Activated CD4-positive, alpha-beta T cell treated with anti-CD3 and anti-CD28 coated beads for 1 hour (primary cell): ENCODE data around the gene MAGI1.
"Not testable (repeated sequence)": the region's sequence is repeated elsewhere in the genome, so short reads cannot be mapped to it uniquely, and the experiment has no call there.

Source experiments
- DNase-seq: peaks from one replicate; pipeline ENCODE4 v3.0.0-alpha.2; 2020

MAGI1 gene

GRCh38 chr3:65902304-65902793 is 136.4 kb downstream of the MAGI1 start:
- no peak for DNase-seq

- no peak for DNase-seq
Observed at GRCh38 chr3:65901226-65901625, 137.5 kb downstream of the MAGI1 start.

GRCh38 chr3:65899226-65899625 is 139.5 kb downstream of the MAGI1 start:
- no peak for DNase-seq

- DNase-seq, result no peak
Observed at GRCh38 chr3:65897766-65898165, 141.0 kb downstream of the MAGI1 start.

DNA sequence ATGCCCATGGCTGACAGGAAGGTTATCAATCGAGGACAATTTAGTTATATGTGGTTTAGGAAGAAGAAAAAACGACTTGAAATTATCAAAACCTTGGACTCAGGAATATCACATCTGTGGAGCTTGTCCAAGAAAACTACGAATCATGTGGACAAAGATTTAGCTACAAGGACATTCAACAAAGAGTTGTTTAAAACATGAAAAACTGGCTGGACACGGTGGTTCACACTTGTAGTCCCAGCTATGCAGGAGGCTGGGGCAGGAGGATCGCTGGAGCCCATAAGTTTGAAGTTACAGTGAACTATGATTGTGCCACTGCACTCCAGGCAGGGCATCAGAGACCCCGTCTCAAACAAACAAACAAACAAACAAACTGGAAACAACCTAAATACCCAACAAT is 142.4 kb downstream of the MAGI1 start:
- DNase-seq, result no peak

- DNase-seq, result no peak
Observed at GRCh38 chr3:65894679-65895453, 143.9 kb downstream of the MAGI1 start.

DNA sequence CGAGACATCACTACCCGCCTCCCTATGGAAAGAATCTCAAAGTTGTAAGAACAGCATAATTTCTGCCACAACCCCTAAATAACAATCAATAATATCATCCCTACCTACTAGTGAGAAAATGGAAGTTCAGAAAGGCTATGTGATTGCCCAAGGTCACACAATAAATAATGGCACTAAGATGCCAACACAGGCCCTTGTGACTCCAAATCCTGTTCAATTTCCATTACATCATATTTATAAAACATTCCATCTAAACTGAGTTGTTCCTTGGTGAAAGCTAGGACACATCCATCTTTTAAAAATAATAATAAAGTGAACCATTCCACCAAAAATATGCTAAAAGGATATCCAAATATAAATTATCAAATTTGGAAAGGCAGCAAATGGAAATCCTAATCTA is 144.6 kb downstream of the MAGI1 start:
- no peak for DNase-seq

- DNase-seq, result no peak
Observed at GRCh38 chr3:65893631-65894030, 145.1 kb downstream of the MAGI1 start.

- DNase-seq, result not testable (repeated sequence)
Observed at GRCh38 chr3:65891477-65891876, 147.2 kb downstream of the MAGI1 start.

GRCh38 chr3:65890328-65890727 is 148.4 kb downstream of the MAGI1 start:
- DNase-seq, result no peak

DNA sequence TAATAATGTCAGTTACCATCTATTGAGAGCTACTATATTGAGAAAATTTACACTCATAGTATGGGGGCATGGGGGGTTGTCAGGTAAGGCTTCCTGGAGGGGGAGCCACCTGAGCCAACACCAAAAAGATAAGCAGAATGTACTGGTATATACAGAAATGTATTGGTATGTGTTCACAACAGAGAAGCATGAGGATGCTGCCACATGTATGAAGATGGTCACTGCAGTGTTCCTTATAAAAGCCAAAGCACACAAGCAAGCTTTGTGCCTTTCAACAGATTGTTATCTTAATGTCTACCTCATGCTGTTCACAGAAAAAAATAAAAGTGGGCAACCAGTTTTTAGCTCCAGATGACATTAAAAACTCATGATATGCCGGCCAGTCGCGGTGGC is 149.0 kb downstream of the MAGI1 start:
- no peak for DNase-seq

DNA sequence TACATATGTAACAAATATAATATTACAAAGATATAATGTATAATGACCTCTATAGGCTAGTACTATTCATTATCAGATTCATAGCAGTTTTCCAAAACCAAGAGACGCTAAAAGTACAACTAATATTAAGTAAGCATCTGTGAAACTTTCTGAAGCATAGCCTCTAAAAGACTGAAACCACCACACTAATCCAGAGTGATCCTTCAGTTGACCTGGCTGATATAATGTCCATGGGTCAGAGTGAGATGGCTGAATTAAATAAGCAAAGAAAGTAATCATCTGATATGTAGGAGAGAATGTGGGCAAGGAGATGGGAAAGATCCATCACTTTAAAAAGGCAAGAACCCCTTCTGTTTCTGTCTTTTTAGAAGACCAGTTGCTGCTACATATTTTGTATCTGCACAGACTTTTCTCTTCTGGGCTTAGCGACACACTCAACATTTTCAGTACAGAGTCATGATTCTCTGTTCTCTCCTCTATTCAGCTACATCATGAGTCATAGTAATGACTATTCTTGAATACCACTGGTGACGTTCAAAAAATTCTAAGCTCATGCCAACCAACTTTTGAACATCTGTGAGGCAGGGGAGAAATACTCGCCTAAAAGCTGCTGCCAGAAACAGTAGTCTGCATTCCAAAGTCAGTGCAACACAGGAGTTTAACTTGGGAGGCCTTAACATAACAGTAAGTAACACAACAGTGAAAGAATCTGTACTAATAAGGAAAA is 149.6 kb downstream of the MAGI1 start:
- no peak for DNase-seq

DNA sequence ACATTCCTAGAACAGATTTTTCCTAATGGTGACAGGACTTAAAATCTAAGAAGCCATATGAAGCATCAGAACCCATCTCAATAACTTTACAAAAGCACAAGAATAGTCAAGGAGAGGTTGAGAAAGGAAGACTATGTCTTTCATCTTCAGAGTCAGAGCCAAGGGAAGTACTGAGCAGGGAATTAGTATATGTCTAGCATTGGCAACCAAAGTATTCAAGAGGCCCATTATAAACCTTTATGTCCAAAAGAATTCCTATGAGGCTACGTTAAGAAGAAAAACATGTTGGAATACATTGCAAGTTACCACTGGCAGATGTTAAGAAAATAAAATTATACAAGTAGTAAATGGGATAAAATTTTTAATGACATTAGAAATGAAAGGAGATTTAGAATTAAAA is 150.5 kb downstream of the MAGI1 start:
- DNase-seq, result no peak

DNA sequence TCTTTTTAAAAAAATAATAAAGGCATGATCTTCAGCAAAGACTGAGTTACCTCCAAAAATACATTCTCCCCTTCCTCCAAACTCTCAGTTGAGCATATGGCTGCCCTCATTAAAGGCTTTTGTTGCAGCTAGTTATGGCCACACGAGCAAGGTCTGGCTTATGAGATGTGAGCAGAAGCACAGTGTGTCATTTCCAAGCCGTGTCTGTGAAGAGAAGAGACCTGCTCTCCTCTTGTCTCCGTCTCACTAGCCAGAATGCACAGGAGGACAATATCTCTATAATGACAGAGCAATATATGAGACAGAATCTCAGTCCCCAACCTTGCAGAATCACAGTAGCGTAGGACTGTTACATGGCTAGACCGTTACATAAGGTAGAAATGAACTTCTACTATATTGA is 152.3 kb downstream of the MAGI1 start:
- DNase-seq, result no peak

DNA sequence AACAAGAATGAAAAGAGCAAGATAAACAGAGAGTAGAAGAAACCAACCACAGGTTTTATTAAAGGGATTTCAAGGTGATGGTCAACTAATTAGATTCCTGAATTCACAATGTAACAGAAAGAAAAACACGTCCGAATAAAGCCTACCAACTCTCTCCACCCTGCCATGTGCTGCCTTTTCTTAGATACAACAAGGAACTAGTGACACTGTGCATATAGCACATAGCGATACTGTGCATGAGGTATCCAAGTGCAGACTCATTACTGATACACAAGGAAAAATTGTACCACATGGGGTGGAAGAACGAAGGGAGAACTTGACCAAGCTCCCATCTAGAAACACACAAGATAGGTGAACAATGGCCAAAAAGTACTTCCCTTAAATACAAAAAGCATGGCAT is 154.6 kb downstream of the MAGI1 start:
- DNase-seq, result no peak

DNA sequence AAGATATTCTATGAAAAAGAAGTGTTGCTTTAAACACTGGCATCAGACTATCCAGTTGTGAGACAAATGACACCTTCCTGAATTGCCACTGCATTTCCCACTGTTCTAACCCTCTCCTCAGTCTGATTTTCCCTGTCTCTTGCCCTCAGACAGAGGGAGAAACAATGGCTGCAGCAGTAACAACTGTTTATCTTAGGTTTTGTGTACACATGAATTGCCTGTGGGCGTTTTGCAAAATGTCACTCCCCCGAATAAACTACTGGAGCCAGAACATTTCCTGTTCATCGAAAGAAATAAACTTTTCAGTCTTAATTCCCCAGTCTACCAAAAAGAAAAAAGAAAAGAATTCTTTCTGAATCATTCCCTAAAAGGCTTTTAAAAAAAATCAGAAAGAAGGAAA is 155.1 kb downstream of the MAGI1 start:
- DNase-seq, result no peak

GRCh38 chr3:65880350-65880749 is 158.4 kb downstream of the MAGI1 start:
- no peak for DNase-seq

DNA sequence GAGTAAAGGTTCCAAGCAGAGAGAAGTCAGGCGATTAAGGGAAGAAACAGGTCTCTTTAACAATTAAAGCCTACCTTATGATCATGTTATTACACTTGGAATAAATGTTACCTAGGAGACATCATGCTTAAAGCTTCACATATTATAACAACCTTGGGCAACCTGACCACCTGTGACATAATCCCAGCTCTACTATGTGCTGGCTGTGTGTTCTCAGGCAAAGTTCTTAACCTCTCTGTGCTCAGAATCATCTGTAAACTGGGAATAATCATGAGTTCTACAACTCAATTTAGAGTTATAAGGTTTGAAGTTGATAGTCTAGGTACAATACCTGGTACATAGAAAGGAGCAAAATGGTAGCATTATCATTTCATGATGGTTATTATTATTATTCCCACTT is 159.3 kb downstream of the MAGI1 start:
- no peak for DNase-seq

DNA sequence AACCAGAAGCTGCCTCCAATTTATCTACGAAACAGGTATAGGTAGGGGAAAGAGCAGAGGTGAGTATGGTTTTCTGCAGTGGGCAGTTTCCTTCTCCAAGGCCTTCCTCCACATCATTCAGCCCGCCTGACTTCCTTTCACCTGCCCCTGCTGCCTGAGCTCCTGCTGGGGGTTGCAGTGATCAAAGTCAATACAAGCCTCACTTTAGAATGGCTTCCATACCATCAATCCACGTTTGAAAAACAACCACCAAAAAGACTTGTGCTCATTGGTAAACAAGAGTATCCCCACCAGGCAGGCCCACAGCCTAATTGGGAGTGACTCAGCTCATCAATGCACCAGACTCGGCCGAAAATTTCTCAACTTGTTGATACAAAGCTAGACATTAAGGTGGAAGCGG is 159.9 kb downstream of the MAGI1 start:
- DNase-seq, result no peak

- DNase-seq, result no peak
Observed at GRCh38 chr3:65877160-65877559, 161.6 kb downstream of the MAGI1 start.

GRCh38 chr3:65876028-65876420 is 162.7 kb downstream of the MAGI1 start:
- no peak for DNase-seq

- DNase-seq, result no peak
Observed at GRCh38 chr3:65875393-65876027, 163.2 kb downstream of the MAGI1 start.

GRCh38 chr3:65873869-65874268 is 164.8 kb downstream of the MAGI1 start:
- no peak for DNase-seq

GRCh38 chr3:65873028-65873427 is 165.7 kb downstream of the MAGI1 start:
- DNase-seq, result no peak
